GM19324 (cell line): ENCODE results near the gene JMJD4.
"Not testable (repeated sequence)": the region's sequence is repeated elsewhere in the genome, so short reads cannot be mapped to it uniquely, and the experiment has no call there.

Experiments used
- ATAC-seq: cut with Tn5 transposase; IDR thresholded peaks from one replicate; pipeline ENCODE4 v1.9.1; 2021; ENCODE audit warnings: mild to moderate bottlenecking, moderate library complexity; ENCODE audit not compliant: unreplicated experiment, low FRiP score

JMJD4 gene

DNA sequence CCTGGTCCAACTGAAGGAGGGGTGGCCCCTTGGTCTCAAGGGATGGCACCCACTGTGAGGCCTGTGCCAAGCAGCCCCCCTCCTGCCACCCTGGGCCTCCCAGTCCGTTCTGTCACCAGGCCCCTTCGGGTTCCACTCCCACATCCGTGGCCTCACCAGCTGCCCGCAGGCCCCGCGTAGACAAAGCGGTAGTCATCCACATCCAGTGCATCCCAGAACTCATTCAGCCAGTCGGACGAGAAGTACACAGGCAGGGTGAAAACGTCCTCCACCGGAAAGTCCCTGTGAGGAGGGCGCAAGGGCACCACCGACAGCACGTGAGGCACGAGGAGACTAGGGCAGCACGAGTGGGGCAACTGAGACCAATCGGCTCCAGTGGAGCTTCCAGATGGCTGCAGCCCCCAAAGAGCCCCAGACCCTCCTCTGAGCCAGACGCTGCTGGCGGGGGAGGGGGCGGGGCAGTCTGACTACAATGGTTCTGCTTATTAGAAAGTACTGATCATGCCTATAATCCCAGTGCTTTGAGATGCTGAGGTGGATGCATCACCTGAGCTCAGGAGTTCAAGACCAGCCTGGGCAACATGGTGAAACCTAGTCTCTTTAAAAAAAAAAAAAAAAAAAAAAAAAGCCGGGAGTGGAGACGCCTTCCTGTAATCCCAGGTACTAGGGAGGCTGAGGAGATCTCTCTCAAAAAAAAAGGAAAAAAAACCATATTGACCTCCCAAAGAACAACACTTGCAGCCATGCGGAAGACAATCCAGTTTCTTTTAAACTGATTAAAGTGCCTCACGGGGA is 1.2 kb downstream of the JMJD4 start:
- ATAC-seq, result no peak

DNA sequence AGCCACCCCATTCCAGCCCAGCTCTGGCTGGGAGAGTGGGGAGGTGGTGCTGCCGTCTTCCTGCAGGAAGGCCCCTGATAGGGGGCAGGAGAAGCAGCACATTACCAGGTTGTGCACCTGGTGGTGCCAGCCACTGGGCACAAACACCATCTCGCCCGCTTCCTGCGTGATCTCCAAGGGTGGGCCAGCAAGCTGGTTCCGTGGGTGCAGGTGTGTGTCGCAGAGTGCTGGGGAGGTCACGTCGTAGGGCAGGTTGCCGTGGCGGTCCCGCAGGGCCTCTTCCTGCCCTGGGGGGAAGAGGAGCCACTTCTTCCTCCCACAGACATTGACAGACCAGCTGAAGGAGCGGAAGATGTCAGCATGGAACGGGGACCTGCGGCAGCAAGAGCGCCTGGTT is 1.8 kb downstream of the JMJD4 start:
- ATAC-seq, result no peak

DNA sequence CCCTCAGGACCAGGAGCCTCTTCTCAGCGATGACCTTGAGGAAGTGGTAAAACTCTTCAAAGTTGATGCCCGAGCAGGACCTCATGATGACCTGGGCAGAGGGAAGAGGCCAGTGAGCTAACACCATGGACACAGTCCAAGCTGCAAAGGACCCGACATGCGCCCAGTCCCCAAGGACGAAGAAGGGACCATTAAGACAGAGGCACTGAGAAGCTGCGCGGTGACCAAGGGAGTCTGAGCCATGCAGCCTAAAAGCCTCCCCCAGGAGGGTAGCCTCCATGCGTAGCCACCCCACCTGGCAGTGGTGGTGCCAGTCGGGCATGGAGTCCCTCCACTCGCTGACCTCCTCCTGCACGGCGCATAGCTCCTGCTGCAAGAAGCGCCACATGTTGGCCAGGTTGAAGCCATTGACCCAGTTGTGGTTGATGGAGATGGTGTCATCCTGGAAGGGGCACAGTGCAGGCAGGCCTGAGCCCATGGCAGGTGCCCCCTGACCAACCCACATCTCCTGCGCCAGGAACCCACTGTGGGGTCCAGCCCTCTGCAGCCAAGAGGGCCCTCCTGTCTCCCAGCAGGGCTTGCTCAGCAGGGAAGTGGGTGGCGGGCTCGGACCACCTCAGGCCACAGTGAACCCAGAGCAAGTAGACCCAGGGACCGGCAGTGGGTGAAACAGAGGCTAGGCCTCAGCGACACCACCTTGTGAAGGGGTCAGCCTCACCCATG is 2.4 kb downstream of the JMJD4 start:
- ATAC-seq, result no peak

DNA sequence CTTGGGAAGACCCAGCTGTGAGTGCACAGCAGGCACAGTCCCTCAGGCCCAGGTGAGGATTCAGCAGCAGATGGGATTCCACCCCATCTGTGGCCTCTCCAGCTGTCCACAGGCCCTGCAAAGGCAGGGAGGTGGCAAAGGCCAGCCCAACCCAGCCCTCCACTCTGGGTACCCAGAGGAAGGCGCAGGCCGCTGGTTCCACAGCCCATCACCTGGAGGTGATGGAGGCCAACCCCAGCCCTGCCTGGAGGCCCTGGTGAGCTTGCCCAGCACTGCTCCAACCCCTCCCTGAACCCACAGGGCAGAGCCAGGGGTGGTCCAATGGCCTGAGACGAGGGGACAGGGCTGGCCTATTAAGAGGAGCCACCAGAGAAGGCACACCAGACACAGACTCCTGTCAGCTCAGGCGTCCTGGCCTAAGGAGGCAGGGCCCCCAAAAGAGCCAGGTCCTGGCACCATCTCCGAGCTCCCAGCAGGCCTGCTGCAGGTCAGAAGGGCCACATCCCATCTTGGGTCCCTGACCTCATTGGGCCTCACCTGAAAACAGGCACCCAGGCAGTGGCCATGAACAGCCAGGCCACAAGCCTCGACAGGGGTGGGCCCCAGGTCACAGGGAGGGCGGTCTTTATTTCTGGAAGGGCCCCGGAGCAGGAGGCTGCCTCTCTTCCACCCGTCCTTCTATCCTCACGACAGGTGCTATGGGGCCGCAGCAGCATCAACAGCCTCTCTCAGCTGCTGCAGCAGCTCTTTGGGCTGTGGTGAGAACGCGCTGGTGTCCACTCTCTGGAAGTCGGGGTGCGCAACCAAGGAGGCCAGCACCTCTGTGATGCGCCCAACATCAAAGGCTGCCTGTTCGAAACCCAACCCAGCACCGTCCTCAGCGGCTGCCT is 3.2 kb downstream of the JMJD4 start:
- no peak for ATAC-seq

DNA sequence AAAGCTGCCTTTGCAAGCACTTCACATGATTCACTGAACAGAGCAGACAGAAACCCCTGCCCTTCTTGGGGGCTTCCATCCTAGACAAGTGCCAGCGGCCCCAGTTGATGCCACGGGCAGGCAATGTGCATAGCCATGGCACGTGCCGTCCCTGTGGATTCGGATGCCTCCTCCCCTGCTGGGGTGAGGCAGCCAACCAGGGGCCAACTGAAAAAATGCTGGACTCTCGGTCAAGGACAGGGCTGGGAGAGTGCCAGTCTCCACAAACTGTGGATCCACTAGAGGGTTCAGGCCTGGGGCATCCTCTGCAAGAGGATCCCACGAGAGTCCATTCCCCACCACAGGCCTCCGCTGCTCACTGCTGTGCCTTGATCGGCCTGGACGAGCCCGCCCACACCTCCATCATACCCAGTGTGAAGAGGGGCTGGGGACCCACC is 3.8 kb downstream of the JMJD4 start:
- no peak for ATAC-seq

DNA sequence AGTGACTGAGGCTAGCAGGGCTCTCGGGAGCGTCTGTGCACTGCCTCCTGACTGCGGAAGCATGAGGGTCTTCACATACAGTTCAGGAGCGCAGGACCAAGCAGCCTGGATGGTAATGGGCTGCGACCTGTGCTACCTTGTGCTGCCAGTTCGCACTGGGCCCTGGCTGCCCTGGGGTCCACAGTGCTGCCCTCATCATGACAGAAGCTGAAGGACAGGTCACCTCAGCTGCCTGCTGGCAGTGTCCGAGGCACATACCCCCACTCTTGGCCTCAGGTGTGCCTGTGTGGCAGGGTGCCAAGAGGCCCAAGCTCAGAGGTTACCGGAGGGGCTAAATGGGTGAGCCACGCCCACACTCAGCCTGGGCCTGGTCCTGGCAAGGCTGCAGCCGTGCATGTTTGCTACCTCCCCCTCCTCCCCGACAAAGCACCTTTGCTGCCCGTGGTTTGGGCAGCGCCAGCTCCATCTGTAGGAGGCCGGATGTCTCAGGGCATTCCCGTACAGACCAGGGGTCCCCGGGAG is 4.4 kb downstream of the JMJD4 start:
- no peak for ATAC-seq

DNA sequence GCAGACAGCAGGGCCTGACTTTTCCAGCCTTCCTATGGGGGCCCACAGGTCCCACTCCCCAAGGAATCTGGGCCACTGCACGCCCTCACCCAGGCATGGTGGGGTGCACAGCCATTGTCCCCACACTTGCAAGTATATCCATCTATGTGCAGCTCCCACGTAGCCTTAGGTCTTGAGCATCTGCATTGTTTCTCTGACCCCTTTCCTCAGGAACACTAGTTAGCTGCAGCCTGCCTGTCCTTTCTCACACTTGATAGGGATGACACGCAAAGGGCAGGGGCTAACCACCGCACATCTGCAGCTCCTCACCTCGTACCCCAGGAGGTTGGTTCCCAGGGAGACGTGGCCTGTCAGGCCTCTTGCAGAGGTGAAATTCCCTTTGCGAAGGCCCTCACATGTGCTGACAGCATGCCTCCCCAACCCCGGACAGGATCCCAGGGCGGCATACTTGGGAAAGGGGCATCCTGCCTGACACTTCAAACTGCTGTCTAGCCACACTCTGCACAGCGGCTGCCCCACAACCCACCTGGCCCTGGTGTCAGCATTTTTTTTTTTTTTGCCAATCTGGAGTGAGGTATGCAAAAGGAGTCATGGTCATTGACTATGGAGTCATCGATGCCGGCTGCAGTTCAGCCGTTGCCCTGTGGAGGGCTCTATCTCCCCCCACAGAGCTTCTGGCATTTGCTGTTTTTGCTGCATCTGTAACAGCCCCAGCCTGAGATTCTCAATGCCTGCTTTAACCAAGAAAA is 5.0 kb downstream of the JMJD4 start:
- ATAC-seq, result no peak

DNA sequence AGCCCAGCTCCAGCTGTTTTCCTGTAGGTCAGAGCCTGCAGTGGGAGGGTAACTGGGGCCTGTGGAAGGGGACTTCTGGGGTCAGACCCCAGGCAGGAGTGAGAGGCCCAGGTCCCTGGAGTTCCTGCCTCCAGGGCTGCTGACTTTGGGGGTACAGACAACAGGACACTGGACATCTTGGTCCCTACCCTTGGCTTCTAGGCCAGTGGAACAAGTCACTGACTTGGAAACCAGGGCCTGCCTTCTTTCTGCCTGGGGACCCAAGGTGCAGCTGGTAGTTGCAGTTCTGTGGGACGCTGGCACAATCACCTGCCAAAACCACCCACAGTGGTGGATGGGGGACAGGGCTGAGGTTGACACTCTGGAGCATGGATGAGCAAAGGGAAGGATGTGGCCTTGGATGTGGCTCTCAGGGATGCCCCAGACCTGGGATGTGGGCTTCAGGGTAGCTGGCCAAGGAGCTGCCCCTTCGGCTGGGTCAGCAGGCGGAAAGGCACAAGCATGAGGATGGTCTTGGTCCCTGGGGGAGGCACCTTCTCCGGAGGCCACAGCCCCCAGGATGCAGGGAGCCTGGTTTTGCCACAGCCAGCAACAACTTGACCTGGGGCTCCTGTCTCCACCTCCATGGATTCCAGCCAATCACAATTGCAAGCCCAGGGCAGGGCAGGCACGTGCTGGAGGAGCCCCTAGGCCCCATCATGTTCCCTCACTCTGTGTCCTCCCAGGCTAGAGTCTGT is 5.8 kb downstream of the JMJD4 start:
- ATAC-seq, result no peak

DNA sequence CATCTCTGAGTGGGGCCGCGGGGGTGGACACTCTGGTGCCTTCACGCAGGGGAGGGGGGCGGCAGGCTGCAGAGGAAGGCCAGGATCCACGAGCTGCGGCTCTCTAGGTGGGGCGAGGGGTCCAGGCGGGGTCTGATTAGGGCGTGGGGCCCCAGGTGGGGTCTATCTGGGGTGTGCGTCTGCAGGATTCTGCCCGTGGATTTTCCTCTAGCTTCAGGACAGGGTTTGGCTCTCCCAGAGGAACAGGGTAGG is 6.3 kb downstream of the JMJD4 start:
- ATAC-seq, result no peak

DNA sequence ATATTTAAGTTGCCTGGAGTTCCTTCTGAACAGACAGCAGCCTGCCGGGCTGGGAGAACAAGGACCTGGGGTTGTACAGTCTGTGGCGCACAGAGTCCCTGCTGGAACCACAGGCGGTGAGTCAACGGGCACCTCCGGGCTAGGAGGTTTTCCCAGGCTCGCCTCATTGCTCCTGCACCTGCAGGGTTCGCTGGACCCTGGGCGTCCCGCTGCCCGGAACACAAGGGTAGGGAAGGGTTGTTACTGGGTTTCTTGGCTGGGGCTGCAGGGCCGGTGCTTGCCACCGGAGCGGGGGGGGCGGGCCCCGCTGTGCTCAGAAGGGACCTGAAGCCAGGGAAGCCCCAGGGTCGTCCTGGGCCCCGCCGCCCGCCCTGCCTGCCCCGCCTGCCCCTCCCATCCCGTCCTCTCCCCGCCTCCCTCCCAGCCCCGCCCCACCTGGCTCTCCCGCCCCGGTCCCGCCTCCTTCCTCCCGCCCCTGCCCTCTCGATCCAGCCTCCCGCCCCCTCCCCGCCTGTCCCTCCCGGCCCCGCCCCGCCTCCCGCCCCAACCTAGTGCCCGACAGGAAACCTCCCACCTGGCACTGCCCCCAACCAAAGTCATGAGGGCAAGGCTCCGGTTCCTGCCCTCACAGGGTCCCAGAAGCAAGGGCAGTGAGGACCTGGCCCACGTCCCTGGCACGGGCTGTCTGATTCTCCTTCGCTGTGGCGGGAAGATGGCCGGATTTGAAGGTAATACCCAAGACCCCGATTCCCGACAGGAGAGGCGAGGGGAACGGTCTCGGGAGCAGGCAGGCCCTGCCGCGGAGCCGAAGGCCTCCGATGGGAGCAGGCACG is 6.8 kb downstream of the JMJD4 start:
- no peak for ATAC-seq

DNA sequence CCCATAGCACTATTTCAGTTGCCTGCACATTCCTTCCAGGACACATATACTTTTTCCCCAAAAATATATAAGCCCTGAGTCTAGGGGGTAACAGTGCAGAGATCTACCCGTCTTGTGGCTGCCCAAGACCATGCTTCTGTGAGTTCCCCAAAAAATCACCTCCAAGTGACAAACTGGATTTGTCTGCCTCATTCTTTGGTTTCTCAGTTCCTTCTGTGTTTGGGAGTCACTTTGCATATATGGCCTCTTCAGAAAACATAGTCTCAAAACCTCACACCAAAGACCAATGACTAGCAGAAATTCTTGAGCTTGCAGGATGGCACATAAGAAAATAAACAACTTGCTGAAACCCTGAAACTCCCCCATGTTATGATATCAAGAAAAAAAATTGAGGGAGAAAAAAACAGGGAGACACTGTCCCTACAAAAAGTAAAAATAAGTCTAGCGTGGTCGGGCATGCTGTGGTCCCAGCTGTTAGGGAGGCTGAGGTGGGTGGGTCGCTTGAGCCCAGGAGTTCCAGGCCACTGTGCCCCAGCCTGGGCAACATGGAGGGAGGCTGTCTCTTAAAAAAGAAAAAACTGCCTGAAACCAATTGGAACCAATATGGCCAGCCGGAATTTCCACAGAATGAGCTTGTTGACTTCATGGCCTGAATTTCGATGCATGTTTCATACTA is 8.0 kb downstream of the JMJD4 start:
- ATAC-seq, result no peak

DNA sequence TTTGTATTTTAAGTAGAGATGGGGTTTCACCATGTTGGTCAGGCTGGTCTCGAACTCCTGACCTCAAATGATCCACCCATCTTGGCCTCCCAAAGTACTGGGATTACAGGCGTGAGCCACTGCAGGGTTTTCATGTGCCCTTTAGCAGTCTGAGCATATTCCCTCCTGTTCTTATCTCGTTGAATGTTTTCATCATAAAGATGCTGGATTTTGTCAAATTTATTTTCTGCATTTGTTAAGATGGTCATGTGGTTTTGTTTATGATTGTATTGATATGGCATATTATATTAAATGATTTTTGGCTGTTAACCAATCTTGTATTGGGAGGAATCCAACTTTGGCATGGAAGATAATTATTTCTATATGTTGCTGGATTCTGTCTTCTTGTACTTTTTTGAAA is 8.8 kb downstream of the JMJD4 start:
- no peak for ATAC-seq

DNA sequence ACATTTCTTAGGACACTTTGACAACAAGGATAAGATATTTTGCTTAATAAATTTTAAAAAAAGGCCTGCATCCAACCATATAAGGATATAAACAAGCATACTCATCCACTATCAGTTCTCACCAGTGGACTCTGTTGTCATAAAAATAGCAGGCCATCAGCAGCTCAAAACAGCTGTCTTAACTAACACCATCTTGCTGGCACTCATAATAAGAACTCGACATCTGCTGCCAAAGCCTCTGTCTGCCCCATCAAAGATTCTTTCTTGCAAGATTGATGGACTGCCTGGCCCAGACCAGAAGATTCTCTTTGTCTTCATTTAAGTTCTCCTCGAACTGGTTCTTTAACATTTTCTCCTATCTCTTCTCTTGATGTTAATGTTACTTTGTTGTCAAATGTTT is 10.1 kb downstream of the JMJD4 start:
- no peak for ATAC-seq

DNA sequence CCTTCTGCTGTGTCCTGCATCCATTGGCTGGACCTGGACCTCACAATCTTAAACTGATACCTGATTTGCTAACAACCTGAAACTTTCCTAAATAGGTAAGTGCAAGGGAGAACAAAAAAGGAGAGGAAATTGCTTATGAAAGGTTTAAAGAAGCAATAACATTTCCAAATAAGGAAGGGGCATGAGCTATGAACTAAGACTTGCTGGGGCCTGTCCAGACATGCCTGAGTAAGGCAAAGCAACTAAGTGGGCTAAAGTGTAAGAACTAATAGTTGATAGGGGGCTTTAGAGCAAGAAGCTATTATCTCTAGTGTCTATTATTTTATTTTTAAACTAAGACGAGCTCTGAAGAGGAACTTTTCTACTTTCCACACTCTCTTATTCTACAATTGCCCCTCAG is 11.6 kb downstream of the JMJD4 start:
- ATAC-seq, result no peak

DNA sequence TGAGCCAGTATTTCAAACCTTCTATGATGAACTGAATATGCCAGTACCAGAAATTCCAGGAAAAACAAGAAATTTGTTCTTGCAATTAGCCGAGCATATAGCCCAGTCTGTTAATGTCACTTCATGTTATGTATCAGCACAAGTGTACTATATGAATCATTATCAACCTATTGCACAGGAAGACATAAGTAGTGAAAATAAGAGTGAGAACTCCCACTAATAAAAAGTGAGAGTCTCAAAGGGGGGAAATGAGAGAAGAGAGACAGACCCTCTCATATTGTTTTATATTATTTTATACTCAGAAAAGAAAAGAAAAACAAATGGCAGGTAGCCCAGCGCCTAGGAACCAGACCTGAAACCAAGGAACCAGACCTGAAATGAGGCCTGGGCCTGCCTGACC is 16.2 kb downstream of the JMJD4 start:
- no peak for ATAC-seq

DNA sequence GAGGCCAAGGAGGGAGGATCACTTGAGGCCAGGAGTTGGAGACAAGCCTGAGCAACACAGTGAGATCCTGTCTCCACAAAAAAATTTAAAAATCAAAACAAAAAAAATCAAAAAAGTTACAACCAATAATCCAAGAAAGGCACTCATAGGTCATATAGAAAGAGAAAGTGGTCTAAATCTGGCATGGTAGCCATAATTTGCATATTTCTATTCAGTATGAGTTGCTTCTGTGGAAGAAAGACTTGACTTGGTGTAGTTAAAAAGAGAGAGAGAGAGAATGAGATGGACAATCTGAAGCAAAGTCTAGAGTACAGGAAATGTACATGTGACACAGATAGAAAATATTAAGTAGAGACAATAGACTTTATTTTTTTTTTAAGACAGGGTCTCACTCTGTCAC is 22.5 kb downstream of the JMJD4 start:
- no peak for ATAC-seq

DNA sequence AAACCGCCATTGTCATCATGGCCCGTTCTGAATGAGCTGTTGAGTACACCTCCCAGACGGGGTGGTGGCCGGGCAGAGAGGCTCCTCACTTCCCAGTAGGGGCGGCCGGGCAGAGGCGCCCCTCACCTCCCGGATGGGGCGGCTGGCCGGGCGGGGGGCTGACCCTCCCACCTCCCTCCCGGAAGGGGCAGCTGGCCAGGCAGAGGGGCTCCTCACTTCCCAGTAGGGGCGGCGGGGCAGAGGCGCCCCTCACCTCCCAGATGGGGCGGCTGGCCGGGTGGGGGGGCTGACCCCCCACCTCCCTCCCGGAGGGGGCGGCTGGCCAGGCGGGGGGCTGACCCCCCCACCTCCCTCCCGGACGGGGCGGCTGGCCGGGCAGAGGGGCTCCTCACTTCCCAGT is 24.6 kb downstream of the JMJD4 start:
- ATAC-seq, result not testable (repeated sequence)

DNA sequence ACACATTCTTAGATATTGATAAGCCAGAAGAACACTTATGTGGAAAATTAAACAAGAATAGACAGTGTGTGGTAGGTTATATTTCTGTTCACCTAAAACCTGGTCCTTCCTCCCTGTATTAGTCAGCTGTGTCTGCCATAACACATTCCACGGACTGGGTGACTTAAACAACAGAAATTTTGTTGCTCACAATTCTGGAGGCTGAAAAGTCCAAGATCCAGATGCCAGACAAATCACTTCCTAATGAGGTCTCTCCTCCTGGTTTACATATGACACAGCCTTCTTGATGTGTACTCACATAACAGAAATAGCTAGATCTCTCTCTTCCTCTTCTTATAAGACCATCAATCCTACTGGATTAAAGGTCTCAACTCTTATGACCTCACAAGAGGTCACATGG is 25.7 kb downstream of the JMJD4 start:
- no peak for ATAC-seq
